Measurements from ENCODE around the gene QRSL1.
"Not testable (repeated sequence)": the region's sequence is repeated elsewhere in the genome, so short reads cannot be mapped to it uniquely, and the experiment has no call there.

Gene QRSL1

DNA sequence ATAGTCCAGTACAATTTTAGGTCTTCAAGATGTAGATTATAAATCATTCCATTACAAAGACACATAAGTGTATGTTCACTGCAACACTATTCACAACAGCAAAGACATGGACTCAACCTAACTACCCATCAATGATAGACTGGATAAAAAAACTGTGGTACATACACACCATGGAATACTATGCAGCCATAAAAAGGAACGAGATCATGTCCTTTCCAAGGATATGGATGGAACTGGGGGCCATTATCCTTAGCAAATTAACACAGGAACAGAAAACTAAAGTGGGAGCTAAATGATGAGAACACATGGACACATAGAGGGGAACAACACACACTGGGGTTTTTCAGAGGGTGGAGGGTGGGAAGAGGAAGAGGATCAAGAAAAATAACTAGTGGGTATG lies 6.3 kb upstream of the QRSL1 start:
- DNase-seq (ENCODE audit: low read depth in 3 of 3): no peak

DNA sequence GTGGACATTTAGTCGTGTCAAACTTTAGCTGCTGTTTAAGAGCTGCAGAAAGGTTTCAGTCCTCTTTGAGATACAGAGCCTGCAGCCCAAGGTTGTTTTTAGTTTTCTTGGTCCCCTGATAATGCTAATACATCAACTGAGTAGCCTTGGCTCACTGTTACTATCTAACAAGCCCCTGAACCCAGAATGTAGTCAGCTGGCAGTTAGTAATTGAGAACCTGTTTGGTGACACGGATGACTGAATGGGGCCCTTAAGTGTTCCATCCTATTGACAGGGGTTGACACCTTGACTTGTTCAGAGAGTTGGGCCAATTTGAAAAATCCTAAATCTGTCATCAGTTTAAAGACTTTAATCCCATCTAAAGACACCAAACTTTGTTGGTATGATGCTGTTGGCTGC lies 2.9 kb upstream of the QRSL1 start:
- DNase-seq (ENCODE audit: low read depth in 3 of 3): no peak

DNA sequence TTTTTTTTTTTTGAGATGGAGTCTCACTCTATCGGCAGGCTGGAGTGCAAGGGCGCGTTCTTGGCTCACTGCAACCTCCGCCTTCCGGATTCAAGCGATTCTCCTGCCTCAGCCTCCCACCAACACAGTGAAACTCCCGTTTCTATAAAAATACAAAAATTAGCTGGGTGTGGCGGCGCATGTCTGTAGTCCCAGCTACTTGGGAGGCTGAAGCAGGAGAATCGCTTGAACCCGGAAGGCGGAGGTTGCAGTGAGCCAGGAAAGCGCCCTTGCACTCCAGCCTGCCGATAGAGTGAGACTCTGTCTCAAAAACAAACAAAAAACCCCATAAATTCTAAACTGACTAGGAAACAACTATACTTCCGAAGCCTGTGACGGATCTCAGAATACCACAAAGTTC lies 1.6 kb upstream of the QRSL1 start:
- DNase-seq (ENCODE audit: low read depth in 3 of 3): not testable (repeated sequence)

DNA sequence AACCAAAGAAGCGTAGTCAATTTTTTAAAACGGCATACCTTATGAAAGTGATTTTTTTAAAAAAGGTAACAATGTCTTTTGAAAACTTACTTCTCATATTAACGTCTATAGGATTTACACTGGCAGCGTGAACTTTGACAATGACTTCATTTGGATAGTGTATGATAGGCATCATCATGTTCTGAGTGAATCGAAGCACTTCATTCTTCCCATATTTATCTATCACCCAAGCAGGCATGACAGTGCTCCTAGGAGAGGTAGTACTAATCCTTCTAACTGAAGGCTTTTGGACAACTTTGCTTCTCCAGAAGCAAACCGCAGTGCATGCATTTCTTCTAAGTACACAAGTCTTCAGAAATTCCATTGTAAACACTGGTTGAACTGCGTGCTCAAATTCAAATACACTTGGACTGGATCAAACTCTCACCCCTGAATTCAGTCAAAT lies 698 bp upstream of the QRSL1 start:
- DNase-seq (ENCODE audit: low read depth in 3 of 3): peak in 1 of 3 experiments; percentile 9

DNA sequence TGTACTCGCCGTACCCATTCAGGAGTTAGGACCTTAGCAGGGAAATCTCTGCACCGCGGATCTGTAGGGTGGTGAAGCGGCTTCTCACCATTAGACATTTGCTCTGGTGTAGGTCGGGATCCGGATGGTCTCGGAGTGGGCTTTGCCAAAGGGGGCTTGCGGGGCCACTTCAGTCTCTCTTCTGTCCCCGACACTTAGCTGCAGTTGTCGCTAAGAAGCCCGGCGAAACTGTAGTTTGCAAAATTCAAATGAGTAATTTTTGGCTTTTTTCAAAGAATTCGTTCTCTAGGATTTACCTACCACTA lies 433 bp downstream of the QRSL1 start:
- no peak for DNase-seq (ENCODE audit: low read depth in 3 of 3)

DNA sequence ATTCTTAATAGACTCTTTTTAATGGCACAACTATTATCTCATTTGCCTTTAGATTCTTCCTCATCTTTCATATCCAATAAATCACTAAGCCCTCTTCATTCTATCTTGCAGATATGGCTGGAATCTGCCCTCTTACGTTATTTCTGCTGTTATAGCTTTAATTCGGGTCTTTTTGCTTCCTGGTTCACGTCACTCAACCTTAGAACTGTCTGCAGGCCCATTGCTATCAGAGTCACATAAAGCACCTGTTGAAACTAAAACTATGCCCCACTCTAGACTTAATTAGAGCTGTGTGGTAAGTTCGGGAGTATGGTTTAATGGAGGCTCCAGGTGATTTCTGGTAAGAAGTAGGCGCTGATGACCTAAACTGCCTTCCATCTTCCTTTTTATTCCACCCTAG lies 988 bp downstream of the QRSL1 start:
- DNase-seq (ENCODE audit: low read depth in 3 of 3): no peak

DNA sequence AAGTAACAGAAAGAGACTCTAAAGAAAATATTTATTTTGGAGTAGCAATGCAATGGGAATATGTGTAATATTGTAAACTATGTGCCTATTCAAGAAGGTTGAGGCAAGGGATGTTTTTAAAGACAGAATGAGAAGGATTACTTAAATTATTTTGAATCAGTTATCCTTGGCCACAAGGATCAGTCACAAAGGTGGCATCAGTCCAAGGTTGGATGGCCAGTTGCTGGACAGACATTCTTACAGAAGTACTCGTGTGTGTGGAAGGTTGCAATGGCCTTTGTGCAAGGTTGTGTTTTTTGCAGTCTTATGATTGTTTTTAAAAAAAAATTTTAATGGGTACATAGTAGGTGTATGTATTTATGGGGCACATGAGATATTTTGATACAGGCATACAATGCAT lies 2.0 kb downstream of the QRSL1 start:
- DNase-seq (ENCODE audit: low read depth in 3 of 3): no peak

DNA sequence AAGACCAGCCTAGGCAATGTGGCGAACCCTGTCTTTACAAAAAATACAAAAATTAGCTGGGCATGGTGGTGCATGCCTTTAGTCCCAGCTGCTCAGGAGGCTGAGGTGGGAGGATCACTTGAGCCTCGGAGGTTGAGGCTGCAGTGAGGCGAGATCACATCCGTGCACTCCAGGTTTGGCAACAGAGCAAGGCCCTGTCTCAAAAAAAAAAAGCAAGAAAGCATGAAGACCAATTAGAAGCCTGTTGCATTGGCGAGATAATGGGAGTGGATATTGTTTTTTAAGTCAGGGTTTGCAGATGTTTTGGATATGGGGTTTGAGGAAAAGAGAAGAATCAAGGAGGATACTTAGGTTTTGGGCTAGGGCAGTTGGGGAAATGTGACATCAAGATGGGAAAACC lies 5.2 kb downstream of the QRSL1 start:
- no peak for DNase-seq (ENCODE audit: low read depth in 3 of 3)

DNA sequence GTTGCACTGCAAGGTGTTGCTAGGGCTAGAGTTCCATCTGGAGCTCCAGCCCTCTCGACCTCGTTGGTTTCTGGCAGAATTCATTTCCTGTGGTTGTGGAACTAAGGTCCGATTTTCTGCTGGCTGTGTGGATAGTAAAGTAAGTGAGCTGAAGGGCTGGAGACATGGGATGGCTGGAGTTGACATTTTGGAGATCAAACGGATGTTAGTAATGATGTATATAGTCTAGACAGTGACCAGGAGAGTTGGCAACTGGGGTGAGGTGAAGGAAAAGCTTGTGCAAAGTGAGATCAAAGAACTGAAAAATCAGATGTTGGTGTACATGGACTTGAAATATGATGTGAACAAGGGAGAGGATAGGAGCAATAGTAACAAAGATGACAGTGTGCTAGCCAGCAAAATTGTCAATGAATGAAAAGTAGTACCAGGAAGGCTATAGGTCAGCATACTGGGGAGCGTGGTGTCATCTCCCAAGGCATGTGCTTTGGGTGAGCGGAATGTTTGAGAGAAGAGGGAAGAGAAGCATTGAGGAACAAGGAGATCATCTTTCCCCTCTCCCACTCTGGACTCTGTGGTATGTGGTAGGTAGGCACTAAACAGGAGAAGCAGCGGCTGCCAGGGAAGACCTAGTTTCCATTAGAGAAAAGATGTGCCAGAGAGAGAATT lies 7.8 kb downstream of the QRSL1 start:
- no peak for DNase-seq (ENCODE audit: low read depth in 3 of 3)

DNA sequence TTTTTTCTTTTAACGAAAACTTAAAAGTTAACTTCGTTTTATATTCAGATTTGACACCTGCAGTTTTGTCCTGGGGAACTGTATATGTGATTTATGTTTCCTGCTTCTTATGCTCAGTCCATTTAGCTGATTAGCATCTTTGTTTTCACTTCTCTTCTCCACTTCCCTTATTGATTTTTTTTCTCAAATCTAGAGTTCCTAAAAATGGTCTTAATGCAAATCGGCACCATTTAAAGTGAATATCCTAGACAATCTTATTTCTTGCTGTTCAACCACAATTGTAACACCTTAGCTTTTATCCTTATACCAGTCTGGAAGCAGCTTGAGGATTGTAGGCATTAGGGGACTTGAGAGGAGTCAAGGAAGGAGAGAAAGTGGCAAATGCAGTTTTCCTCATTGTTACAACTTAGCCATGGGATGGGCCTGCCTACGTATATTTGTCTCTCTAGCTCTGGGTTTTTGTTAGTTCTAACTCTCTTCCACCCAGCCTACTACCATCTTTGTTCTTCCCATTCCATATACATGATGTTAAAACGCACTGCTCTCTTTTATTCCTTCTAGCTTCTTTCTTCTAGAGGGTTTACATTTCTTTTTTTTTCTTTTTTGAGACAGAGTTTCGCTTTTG lies 8.5 kb downstream of the QRSL1 start:
- no peak for DNase-seq (ENCODE audit: low read depth in 3 of 3)

DNA sequence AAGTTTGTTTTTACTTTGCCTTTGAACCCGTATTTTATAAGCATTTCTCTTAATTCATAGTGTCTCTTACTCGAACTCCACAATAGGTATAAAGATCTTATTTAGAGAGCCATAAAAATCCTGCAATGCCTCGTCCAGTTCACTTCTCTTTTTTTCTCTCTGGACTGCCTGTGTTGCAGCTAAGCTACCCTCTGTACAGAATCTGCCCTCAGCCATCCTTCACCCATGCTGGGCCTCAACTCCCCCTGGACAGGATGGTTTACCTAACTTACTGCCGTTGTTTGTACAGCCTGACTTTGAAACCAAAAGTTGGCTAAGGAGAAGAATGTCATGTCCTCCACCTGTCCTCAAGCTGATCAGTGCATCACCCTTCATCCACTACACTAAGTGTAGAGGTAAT lies 10.4 kb downstream of the QRSL1 start:
- DNase-seq (ENCODE audit: low read depth in 3 of 3): no peak

DNA sequence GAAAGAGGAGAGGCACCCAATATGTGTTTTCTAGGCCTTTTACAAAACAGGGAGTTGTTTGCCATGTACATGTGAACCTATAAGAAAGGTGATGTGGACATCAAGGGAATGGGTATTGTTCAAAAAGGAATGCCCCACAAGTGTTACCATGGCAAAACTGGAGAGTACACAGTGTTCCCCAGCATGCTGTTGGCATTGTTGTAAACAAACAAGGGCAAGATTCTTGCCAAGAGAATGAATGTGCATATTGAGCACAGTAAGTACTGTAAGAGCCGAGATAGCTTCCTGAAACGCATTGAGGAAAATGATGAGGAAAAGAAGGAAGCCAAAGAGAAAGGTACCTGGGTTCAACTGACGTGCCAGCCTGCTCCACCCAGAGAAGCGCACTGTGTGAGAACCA lies 13.1 kb downstream of the QRSL1 start:
- DNase-seq (ENCODE audit: low read depth in 3 of 3): no peak

DNA sequence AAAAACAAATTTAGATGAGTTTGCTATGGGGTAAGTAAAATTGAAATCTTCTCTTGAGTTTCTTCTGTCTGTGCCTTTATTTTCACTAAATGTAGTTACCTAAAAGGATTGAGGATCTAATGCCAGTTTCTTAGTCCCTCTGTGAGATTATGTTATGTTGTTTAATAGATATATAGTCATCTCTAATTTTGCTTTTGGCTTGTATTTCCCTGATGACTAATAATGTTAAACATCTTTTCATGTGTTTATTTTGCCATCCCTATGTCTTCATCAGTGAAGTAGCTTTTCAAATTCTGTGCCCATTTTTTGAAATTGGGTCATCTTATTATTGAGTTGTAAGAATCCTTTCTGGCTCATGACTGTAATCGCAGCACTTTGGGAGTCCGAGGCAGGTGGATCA lies 13.7 kb downstream of the QRSL1 start:
- DNase-seq (ENCODE audit: low read depth in 3 of 3): no peak

DNA sequence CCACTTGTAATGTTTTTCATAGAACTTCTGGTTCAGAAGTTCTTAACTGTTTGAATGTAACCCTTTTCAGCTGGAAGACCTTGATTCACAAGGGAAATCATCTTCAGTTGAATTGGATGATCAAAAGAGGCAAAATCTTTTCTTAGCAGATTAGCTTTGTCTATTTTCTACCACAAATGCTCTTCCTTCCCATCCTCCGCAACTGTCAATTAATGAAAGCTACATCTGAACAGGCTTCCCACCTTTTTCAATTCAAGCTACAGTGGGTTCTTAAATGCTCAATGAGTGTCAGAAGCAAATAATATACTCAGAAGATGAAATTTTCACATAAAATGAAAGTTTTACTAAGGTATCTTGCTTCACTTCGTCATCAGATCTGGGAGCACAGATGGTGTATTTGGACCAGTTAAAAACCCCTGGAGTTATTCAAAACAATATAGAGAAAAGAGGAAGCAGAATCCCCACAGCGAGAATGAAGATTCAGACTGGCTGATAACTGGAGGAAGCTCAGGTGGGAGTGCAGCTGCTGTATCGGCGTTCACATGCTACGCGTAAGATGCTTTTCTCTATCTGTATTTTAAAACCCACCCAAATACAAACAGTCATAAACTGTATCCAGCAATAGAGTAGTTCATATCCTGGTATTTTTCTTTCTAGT lies 19.4 kb downstream of the QRSL1 start:
- no peak for DNase-seq (ENCODE audit: low read depth in 3 of 3)

DNA sequence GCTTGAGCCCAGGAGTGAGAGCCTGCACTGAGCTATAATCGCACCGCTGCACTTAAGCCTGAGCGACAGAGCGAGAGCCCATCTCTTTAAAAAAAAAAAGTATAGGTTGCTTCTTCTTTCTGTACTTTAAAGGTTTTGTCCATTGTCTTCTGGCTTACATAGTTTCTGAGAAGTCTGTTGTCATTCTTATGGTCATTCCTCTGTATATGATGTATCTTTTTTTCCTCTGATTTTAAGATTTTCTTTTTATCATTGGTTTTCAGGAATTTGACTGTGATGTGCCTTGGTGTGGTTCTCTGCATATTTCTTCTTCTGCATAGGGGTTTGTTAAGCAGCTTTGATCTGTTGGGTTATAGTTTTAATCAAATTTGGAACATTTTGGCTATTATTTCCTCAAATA lies 29.1 kb downstream of the QRSL1 start:
- no peak for DNase-seq (ENCODE audit: low read depth in 3 of 3)

DNA sequence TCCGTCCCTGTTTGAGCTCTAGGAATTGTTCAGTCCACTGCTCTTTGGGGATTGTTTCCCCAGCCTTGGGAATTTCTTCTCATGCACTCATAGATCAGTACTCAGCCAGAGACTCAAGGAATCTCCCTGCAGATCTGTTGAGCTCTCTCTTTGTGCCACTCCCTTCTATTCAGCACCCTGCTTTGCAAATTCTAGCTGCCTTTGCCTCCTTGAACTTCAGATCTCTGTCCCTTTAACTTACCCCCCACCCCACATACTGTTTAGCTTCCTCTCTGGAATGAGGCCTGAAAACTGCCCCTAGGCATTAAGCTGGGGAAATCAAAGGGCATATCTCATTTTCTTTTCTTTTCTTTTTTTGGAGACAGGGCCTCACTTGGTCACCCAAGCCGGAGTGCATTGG lies 30.5 kb downstream of the QRSL1 start:
- DNase-seq (ENCODE audit: low read depth in 3 of 3): no peak

DNA sequence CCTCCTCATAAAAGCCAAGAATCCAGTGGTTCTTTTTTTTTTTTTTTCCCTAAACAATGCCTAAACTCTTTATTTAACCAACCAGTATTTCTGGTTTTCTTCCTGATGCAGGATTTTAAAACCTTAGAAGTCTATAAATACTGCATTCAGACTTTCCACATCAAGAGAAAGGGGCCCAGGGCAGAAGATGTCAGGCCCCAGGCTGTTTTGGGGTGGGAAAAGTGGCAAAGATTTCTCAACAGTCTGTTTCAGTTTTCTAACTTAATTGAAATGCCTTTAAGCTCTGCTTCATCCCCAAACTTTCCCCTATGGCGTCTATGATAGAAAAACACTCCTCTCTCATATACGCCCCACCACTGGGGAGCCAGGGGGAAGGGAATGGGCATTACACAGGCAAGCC lies 33.1 kb downstream of the QRSL1 start:
- DNase-seq (ENCODE audit: low read depth in 3 of 3): no peak

DNA sequence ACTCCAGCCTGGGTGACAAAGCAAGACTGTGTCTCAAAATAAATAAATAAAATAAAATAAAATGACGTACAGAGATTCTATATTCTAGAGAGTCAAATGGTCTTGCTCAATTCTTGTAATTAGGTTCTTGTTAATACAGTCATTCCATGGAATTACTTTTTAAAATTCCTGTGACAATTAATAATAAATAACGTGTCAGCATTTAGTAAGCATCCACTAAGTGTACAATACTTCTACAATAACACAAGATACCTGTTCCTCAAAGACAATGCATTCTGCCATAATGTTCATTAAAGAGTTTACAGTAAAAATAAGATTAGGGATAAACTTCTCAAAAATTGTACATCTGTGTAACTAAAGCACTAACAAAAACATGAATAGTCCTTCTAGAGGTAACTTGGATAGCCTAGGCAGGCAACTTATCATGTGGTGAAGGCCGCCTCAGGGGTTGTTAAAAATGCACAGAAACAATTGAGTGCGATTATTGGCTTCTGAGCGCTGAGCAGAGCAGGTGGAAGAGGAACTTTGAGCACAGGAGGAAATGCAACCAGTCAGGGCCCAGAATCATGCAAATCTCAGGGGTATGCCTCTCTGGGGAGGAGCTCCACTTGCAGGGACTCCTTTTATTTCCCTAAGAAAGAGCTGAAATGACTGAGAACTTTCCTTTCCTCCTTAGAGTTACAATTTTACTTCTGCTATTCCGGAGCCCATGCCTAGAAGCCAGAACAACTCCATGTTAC lies 37.1 kb downstream of the QRSL1 start:
- DNase-seq (ENCODE audit: low read depth in 3 of 3): no peak

DNA sequence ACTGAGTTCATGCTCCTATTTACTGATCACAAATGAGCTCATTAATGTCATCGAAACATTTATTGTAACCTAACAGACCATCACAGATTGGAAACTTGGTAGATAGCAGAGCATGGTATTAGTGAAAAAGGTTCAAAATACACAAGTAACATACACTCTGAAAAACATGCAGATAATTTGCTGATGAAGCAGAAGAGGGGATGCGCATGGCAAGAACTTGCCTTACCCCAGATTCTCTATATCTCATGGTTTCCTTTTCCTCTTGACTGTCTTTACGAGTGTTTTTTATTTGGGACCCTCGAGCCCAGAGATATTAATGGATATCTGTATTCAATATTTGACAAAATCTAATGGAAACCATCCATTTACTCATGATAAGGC lies 37.6 kb downstream of the QRSL1 start:
- no peak for DNase-seq (ENCODE audit: low read depth in 3 of 3)

DNA sequence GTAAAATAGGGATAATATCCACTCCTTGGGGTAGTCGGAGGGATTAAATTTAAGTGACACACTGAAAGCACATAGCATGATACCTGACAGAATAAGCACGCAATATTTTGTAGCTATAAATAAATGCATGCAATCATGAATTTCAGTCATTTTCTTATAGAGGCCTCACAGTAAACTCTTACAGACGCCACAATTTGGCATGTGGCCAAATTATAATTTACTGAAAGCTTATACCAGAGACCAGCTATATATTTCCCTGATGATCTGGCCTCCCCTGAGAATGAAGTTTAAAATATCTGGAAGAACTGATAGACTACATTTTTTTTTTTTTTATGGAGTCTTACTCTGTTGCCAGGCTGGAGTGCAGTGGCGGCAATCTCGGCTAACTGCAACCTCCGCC lies 40.9 kb downstream of the QRSL1 start:
- DNase-seq (ENCODE audit: low read depth in 3 of 3): no peak

DNA sequence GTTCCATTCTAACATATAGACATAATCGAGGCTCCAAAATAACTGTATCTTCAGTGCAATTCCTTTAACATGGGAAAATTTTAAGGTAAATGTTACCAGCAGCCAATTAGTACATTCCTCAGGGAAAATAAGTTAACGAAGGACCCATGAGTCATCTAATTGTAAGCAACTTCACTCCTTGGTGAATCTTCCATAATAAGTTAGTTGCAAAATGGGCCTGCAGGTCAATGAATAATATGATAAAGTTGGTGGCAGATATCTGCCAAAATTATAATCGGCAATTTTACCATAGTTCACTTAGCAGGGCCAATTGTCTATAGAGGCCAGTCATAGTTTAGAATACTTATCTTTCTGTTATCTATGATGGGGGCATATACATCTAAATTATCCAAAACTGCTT lies 42.3 kb downstream of the QRSL1 start:
- DNase-seq (ENCODE audit: low read depth in 3 of 3): no peak

DNA sequence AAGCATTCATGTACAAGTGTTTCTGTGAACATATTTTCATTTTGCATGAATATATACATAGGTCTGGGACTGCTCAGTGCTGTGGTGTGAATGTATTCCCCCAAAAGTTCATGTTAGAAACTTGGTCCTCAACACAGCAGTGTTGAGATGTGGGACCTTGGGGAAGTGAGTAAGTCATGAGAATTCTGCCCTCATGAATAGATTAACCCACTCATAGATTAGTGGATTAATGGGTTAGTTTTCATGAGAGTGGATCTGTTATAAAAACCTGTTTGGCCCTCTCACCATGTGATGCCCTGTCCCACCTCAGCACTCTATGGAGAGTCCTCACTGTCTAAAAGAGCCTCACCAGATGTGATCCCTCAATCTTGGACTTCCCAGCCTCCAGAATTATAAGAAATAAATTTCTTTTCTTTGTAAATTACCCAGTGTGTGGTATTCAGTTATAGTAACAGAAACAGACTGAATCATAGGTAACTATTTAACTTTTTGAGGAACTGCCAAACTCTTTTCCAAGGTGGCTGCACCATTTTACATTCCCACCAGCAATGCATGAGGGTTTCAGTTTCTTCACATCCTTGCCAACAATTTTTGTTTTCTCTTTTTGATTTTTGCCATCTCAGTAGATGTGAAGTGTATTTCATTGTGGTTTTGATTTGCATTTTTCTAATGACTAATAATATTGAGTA lies 45.3 kb downstream of the QRSL1 start:
- DNase-seq (ENCODE audit: low read depth in 3 of 3): no peak

Data from stimulated activated CD4-positive, alpha-beta T cell treated with anti-CD3 and anti-CD28 coated beads, TNF-alpha, amount 100 ng/mL, for 24 hours (primary cell).